NCI-H1417 treated with DMSO at 0.1 percent for 48 hours (cell line): ENCODE results near the gene DSCAML1.
A peak's percentile ranks its signal among the peaks of the same experiment; 100 is the strongest.
"Not testable (repeated sequence)": the region's sequence is repeated elsewhere in the genome, so short reads cannot be mapped to it uniquely, and the experiment has no call there.

ENCODE experiments used
- DNase-seq: peaks from one replicate; lab custom pipeline; 2025; lab: John Stamatoyannopoulos, UW

The DSCAML1 gene

GRCh38 chr11:117464778-117465177 lies 332.2 kb downstream of the DSCAML1 start:
- DNase-seq, result no peak

DNA sequence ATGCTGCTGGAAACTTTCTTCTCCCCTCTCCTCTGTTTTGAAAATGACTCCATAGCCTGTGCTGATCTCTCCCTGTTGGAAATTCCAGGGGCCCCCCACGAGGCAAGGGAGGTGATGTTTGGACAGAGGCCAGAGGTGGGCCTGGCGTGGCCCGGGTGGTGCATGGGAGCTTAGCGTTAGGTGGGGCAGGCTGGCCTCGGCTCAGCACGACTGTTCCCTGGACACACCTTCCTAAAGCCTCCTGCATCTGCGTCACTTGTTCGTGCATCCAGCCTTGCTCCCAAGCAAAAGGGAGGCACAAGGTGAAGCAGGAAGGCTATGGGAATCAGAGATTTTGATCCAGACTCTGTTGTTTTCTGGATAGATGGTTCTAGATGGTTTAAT lies 334.2 kb downstream of the DSCAML1 start:
- DNase-seq, result no peak

GRCh38 chr11:117462183-117462863 lies 334.7 kb downstream of the DSCAML1 start:
- peak; percentile 63 for DNase-seq

DNA sequence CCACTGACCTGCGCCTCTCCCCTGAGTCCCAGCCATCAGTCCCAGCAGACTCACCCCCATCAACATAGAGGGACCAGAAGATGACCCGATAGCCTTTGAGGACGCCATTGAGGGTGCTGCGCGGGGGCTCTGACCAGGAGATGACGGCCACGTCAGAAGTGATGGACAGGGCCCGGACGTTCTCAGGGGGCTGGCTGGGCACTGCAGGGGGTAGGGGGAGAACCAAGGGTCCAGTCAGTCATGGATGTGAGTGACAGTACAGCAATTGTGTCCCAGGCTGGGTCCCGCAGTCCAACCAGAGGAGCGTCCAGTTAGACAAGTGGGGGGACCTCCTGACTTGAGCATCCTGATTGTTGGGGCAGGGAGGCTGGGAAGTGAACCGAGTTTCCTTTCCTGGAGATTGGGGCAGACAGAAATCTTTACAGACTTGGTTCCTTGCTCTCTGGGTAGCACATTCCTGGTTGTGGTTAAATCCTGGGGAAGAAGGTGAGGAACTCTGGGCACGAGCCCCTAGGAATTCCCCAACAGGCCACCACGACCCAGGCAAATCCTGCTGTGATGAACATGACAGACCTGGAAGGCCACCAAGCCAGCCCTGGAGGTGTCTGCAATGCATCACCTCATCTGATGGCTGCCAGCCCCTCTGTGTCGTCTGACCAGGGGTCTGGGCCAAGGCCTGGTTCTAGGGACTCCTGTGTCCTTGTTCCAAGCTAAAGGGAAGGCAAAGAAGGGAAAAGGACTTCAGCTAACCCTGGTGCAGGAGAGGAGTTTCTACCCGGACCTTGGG lies 335.4 kb downstream of the DSCAML1 start:
- DNase-seq, result no peak

- no peak for DNase-seq
Observed at GRCh38 chr11:117459979-117460300, 337.1 kb downstream of the DSCAML1 start.

DNA sequence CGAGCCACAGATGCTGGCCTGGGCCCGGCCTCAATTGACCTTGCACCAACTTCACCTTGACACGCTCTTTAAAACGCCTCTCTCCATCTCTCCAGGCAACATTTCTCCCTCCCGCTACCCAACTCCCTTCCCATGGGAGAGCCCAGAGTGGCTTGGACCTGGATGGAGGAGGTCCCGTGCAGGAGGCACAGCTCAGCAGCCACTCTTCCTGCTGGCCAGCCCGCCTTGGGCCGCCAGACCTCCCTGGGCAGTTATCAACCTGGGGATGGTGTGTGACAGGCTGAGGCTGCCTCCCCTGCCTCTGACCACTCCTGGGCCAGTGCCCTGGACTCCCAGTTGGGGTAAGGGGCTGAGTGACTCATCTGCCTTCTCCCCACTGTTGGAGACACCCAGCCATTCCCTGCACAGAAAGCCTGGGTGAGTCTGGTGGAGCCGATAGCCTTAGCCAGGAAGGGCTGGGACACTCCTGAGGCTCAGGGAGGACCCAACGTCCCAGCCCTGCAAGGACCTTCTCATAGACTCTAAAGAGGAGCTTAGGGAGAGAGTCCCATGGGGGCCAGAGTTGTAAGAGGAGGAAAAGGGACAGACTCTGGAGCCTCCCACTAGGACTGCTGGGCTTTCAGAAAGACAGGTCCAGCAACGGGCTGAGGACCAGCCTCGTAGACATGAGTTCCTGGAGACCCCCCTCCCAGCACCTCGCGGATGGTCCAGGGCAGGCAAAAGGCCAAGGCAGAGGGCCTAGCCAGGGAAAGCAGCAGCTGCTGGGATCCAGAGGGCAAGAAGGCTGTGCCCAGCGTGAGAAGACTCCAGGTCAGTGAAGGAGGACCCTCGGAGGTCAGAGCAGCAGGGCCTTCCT lies 337.7 kb downstream of the DSCAML1 start:
- no peak for DNase-seq

DNA sequence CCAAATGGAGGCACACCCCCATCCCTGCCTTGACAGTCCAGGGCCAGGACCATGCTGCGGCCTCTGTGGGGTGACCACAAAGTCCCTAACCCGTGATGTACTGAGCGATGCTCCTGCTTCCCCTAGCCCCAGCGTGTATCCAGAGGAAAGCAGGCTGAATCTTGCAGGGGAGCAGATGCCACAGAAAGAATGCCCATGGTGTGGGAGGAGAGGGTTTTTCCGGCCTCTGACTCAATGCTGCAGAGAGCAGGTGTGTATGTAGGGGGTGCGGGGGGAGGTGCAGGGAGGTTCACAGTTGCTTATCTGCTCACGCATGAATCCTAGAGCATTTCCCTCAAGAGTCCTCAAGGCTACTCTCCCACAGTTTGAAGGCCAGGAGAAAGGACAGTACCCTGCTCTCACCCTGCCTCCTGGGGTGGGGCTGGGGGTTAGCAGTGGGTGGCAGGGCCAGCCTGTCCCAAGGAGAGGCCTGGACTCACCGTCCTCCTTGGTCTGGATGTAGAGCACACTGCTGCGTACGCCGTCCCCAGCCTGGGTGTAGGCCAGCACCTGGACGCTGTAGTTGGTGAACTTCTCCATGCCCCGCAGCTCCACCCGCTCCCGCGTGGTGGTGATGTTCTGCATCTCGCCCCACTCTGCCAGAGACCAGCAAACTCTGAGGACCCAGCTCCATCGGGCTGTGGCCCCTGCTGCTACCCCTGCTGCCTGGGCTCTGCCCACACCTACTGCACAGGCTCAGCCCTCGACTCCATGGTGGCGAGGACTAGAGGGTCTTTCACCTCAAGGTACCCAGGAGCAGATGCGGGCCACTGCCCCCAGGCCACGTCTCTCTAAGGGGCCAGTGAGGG lies 338.5 kb downstream of the DSCAML1 start:
- peak; percentile 27 for DNase-seq

GRCh38 chr11:117457835-117458234 lies 339.2 kb downstream of the DSCAML1 start:
- no peak for DNase-seq

GRCh38 chr11:117457031-117457785 lies 339.8 kb downstream of the DSCAML1 start:
- DNase-seq, result peak; percentile 82

GRCh38 chr11:117456721-117457029 lies 340.3 kb downstream of the DSCAML1 start:
- DNase-seq, result not testable (repeated sequence)

GRCh38 chr11:117456027-117456720 lies 340.8 kb downstream of the DSCAML1 start:
- DNase-seq, result no peak

- no peak for DNase-seq
Observed at GRCh38 chr11:117454564-117454917, 342.5 kb downstream of the DSCAML1 start.

DNA sequence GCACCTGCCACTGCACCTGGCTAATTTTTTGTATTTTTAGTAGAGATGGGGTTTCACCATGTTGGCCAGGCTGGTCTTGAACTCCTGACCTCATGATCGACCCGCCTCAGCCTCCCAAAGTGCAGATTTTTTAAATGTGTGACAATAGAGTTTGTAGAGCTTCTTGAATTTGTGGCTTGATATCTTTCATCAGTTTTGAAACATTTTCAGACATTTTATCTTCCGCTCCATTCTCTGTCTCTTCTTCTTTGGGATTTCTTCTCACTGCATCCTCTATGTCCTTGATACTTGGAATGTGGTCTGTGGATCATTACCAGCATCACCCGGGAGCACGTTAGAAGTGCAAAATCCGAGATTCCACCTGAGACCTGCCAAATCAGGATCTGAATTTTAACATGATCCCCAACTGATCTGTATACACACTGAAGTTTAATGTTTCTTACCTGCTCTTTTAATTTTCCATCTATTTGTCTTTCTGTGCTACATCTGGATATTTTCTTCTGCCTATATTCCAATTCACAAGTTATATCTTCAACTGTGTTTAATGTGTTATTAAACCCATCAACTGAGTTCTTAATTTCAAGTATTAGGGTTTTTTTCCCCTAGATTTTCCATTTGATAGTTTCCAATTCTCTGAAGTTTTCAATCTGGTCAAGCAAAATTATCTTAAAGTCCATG lies 343.0 kb downstream of the DSCAML1 start:
- DNase-seq, result no peak

- DNase-seq, result no peak
Observed at GRCh38 chr11:117449111-117449693, 347.8 kb downstream of the DSCAML1 start.

GRCh38 chr11:117444711-117445658 lies 352.0 kb downstream of the DSCAML1 start:
- no peak for DNase-seq

DNA sequence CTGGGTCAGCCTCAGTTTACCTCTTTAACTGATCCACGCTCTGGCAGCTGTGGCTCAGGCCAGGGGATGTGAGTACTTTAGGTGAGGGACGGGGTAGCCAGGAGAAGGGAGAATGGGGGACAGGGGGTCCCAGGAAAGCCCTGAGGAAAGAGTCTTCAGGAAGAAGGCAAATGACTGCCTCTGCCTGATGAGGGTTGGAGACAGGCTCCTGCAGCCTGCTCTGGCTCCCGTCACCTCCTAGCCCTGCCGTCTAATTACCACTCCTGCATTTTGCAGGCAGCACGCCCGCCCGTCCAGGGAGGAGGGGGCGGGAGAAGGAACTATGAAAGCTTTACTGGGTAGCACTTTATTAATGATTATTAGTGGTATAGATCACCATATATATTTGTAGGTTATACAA lies 352.8 kb downstream of the DSCAML1 start:
- DNase-seq, result no peak

DNA sequence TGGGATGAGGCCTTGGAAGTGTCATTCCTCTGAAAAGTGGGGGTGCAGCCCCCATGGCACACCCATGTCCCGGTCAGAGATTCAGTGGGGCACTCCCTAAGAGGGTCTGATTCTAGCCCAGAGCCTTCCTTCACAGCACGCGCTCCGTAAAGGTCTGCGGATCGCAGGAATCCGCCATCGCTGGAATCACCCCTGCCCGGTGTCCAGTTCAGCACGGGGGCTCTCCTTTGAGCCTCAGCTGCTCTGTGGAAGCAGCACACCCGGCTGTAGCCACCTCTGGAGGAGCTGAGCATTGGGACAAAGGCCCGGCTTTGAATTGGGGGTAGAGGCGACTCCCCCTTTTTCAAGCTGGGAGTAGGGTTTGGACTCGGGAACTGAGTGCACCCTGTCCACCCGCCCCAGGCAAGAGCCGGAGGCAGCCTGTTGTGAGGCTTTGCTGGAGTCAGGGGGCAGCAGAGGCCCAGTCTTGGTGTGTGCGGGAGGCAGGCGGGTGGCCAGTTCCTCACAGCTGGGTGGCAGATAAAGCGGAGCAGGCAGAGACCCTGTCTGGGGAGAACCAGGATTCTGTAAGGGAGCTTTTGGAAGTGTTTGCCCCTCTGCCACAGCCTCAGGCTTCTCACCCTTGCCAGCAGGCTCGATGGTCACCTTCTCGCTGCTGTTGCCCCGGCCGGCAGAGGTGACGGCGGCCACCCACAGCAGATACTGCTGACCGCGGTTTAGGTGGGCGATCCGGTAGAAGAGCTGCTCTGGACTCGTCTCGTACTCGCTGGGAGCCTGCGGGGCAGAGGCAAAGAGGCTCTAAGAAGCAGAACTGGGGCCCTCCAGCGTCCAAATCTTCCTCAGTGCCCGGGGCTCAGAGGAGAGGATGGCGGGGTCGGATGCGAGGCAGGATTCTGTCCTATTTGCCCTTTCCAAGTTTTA lies 353.5 kb downstream of the DSCAML1 start:
- peak; percentile 32 for DNase-seq

DNA sequence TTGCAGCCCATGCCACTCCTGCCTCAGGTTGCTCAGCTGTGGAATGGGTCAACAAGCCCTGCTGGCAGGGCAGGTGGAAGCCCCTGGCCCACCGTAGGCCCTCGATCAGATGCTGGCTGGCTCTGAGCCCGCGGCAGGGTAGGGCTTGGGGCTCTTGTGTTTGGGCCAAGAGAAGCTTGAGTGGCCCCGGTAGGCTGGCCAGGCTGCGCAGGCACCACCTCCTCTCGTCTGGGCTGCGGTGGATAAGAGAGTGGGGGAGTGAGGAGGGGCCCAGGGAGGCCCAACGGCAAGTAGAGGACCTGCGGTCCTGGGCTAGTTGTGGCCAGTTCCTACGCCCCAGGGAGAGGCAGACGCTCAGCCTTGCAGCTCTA lies 354.2 kb downstream of the DSCAML1 start:
- no peak for DNase-seq
